Activated CD8-positive, alpha-beta T cell treated with anti-CD3 and anti-CD28 coated beads for 36 hours (primary cell): Measurements from ENCODE around the gene UBASH3B. TPM values are rescaled to one million over a fixed set of nuclear protein-coding genes. Genes with fewer than 3 reads are reported as not detected.

Source experiments
- ATAC-seq: fragments of 200-7000 bp; cut with Tn5 transposase; one replicate; pipeline ENCODE4 v1.10.0; 2021; ENCODE audit warnings: mild to moderate bottlenecking, moderate library complexity
- CTCF ChIA-PET: fragments of 350-600 bp; sonication (Branson Sonifier 250); formaldehyde crosslinking; loops from one replicate; lab custom pipeline; 2021; ENCODE audit warnings: antibody characterized with exemption; lab: Charles Lee
- POLR2A ChIA-PET: fragments of 350-600 bp; sonication (Branson Sonifier 250); formaldehyde crosslinking; loops from one replicate; lab custom pipeline; 2021; ENCODE audit warnings: antibody characterized with exemption; lab: Charles Lee
- DNase-seq: peaks from one replicate; pipeline ENCODE4 v3.0.0-alpha.2; 2020
- H3K27ac Mint-ChIP-seq: one replicate; pipeline ENCODE4 v1.8.0; 2021; ENCODE audit warnings: mild to moderate bottlenecking, mixed read lengths
- H3K27me3 Mint-ChIP-seq: one replicate; pipeline ENCODE4 v1.8.0; 2021; ENCODE audit warnings: mixed read lengths
- H3K36me3 Mint-ChIP-seq: one replicate; pipeline ENCODE4 v1.8.0; 2021; ENCODE audit warnings: low read depth, mixed read lengths
- H3K4me1 Mint-ChIP-seq: one replicate; pipeline ENCODE4 v1.8.0; 2021; ENCODE audit warnings: low read depth, mixed read lengths
- H3K4me3 Mint-ChIP-seq: one replicate; pipeline ENCODE4 v1.8.0; 2021; ENCODE audit warnings: mild to moderate bottlenecking, moderate library complexity, mixed read lengths
- H3K9me3 Mint-ChIP-seq: one replicate; pipeline ENCODE4 v1.8.0; 2021; ENCODE audit warnings: mixed read lengths
- CTCF ChIP-seq: fragments of 200-600 bp; IDR thresholded peaks from one replicate; pipeline ENCODE4 v1.8.0; 2022; ENCODE audit warnings: antibody characterized with exemption, mild to moderate bottlenecking
- intact Hi-C: fragments of 100-400 bp; cut with micrococcal nuclease; formaldehyde crosslinking; loops from one replicate; pipeline ENCODE4 v1.10.0; 2022
- total RNA-seq, 2 experiments: library from RNA; stranded (reverse); gene quantifications; one replicate each; pipeline ENCODE4 v1.2.3, GENCODE V29; 2021

UBASH3B gene
- total RNA-seq, 2 experiments from 2014 or later, result 36.1 to 40.6 TPM

DNA sequence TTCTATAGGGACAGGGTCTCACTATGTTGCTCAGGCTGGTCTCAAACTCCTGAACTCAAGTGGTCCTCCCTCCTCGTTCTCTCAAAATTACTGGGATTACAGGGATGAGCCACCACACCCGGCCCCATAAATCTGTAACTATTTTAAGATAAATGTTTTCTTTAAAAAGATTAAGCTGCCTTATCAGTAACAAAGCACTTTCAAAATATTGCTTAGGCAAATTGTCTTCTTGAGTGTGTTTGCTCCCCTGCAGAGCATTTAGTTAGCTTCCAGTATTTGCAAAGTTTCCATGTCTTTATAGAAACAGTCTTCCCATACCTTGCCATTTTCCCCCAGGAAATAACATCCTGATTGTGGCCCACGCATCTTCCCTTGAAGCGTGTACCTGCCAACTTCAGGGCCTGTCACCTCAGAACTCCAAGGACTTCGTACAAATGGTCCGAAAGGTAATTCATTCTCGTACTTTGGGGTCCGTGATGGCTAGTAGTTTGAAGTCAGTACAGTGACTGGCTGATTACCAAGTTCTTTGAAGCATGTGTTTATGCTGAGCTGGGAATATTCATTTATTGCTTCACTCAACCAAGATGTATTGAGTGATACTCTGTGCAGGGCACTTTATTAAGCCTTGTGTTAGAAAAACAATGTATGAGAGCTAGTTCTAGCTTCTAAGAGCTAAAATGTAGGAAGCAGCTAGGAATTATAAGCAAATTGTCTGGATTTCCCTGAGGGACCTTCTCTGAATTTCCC lies 152.4 kb downstream of the UBASH3B start:
- peaks cover 65% of the 10 kb centered on the region for H3K4me1 Mint-ChIP-seq
- CTCF ChIA-PET, result interaction anchor here (0.8 to 8.0 kb wide), 14 partner anchors 11 to 227 kb away, joined by 3 to 96 read pairs (median 5); partner anchors contain the start of gene CRTAM
- H3K27ac Mint-ChIP-seq, result peak overlapping the region; percentile 76
- no peaks in the 10 kb centered on the region for H3K9me3 Mint-ChIP-seq
- H3K27me3 Mint-ChIP-seq, result no peaks in the 10 kb centered on the region
- DNase-seq (no peak), ATAC-seq (no peak)
- TF ChIP-seq CTCF, result no peak
- POLR2A ChIA-PET, result interaction anchor here (0.6 to 2.1 kb wide), 4 partner anchors 32 to 94 kb away, joined by 3 to 10 read pairs (median 4); partner anchors contain the start of gene CRTAM
- peak overlapping the region; percentile 55 for H3K4me3 Mint-ChIP-seq
- intact Hi-C loops, result no loop called here
- H3K36me3 Mint-ChIP-seq, result peaks cover 41% of the 10 kb centered on the region

GRCh38 chr11:122808478-122808869 lies 153.0 kb downstream of the UBASH3B start:
- POLR2A ChIA-PET, result interaction anchor here (0.6 to 2.1 kb wide), 5 partner anchors 13 to 93 kb away, joined by 3 to 10 read pairs (median 3); partner anchors contain the start of gene CRTAM
- H3K27ac Mint-ChIP-seq, result peak overlapping the region; percentile 76
- CTCF ChIA-PET, result interaction anchor here (0.8 to 8.0 kb wide), 16 partner anchors 12 to 228 kb away, joined by 3 to 96 read pairs (median 5); partner anchors contain the start of gene CRTAM
- H3K9me3 Mint-ChIP-seq, result no peaks in the 10 kb centered on the region
- no peak for TF ChIP-seq CTCF
- peak overlapping the region; percentile 55 for H3K4me3 Mint-ChIP-seq
- intact Hi-C loops, result no loop called here
- no peaks in the 10 kb centered on the region for H3K27me3 Mint-ChIP-seq
- ATAC-seq (peak; percentile 49), DNase-seq (peak; percentile 56)
- H3K4me1 Mint-ChIP-seq, result peaks cover 65% of the 10 kb centered on the region
- peaks cover 35% of the 10 kb centered on the region for H3K36me3 Mint-ChIP-seq

GRCh38 chr11:122809866-122810265 lies 154.3 kb downstream of the UBASH3B start:
- no peaks in the 10 kb centered on the region for H3K9me3 Mint-ChIP-seq
- H3K4me3 Mint-ChIP-seq, result no peak overlapping the region
- ChIA-PET CTCF (interaction anchor here (1.3 to 8.0 kb wide), 7 partner anchors 11 to 67 kb away, joined by 3 to 96 read pairs (median 18); no protein-coding TSS in a partner anchor), POLR2A (interaction anchor here (1.3 kb wide), 1 partner anchor 43 kb away, joined by 5 read pairs; no protein-coding TSS in a partner anchor)
- H3K4me1 Mint-ChIP-seq, result peaks cover 61% of the 10 kb centered on the region
- ATAC-seq, result no peak
- DNase-seq, result no peak
- intact Hi-C loops, result loop anchor here (5.0 kb wide), 1 partner anchor 42 kb away; no protein-coding TSS in a partner anchor
- H3K27ac Mint-ChIP-seq, result peak overlapping the region; percentile 21
- peaks cover 28% of the 10 kb centered on the region for H3K36me3 Mint-ChIP-seq
- H3K27me3 Mint-ChIP-seq, result no peaks in the 10 kb centered on the region
- TF ChIP-seq CTCF, result no peak

DNA sequence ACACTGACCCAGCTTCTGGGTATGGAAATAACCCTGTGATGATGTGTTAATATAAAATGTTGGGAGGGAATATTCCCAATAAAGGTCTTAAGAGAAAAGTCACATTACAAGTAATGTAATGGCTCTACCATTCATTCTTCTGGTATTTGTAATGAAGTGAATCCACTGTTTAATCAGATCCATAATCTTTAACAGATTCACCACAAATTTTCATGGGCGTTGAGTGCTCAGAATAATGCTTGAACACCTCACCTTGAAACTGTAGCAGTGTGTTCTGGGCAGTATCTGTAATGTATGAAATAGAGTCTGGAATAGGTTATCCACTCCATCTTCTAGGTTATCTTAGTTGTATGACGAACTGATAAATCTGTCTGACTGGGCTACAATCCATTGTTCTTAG lies 156.2 kb downstream of the UBASH3B start:
- POLR2A ChIA-PET, result no interaction called here
- no peak for DNase-seq
- ATAC-seq, result no peak
- no peaks in the 10 kb centered on the region for H3K9me3 Mint-ChIP-seq
- peaks cover 55% of the 10 kb centered on the region for H3K4me1 Mint-ChIP-seq
- CTCF ChIA-PET, result interaction anchor here (1.3 to 7.3 kb wide), 5 partner anchors 16 to 209 kb away, joined by 5 to 108 read pairs (median 21); no protein-coding TSS in a partner anchor
- no peak for TF ChIP-seq CTCF
- peaks cover 23% of the 10 kb centered on the region for H3K36me3 Mint-ChIP-seq
- intact Hi-C loops, result loop anchor here (5.0 kb wide), 1 partner anchor 41 kb away; no protein-coding TSS in a partner anchor
- H3K27ac Mint-ChIP-seq, result no peak overlapping the region
- no peaks in the 10 kb centered on the region for H3K27me3 Mint-ChIP-seq
- H3K4me3 Mint-ChIP-seq, result no peak overlapping the region
